Hepatocyte (in vitro differentiated cells): Measurements from ENCODE around the gene MUC6. TPM values are rescaled to one million over a fixed set of nuclear protein-coding genes. Genes with fewer than 3 reads are reported as not detected.

ENCODE experiments used
- DNase-seq: peaks from one replicate; pipeline ENCODE4 v3.0.0-alpha.2; 2016; ENCODE audit warnings: low spot score
- H2AFZ ChIP-seq: fragments of 200-600 bp; sonication (generic); 2 replicates; pipeline ENCODE4 v1.6.0; 2016; ENCODE audit warnings: antibody characterized with exemption, mild to moderate bottlenecking
- H3K27ac ChIP-seq: fragments of 200-600 bp; sonication (generic); 2 replicates; pipeline ENCODE4 v1.5.1; 2016; ENCODE audit warnings: mild to moderate bottlenecking
- H3K27me3 ChIP-seq: fragments of 200-600 bp; sonication (generic); 2 replicates; pipeline ENCODE4 v1.6.1; 2016
- H3K36me3 ChIP-seq: fragments of 200-600 bp; sonication (generic); replicated peaks from 2 replicates; pipeline ENCODE4 v1.5.1; 2016; ENCODE audit warnings: low read depth; ENCODE audit not compliant: insufficient read depth
- H3K4me1 ChIP-seq: fragments of 200-600 bp; sonication (generic); 2 replicates; pipeline ENCODE4 v1.5.1; 2016; ENCODE audit warnings: mild to moderate bottlenecking, moderate library complexity; ENCODE audit not compliant: insufficient read depth
- H3K4me2 ChIP-seq: fragments of 200-600 bp; sonication (generic); 2 replicates; pipeline ENCODE4 v1.6.0; 2016
- H3K4me3 ChIP-seq: fragments of 200-600 bp; sonication (generic); 2 replicates; pipeline ENCODE4 v1.5.1; 2016; ENCODE audit warnings: mild to moderate bottlenecking
- H3K79me2 ChIP-seq: fragments of 200-600 bp; sonication (generic); 2 replicates; pipeline ENCODE4 v1.6.0; 2017; ENCODE audit warnings: mild to moderate bottlenecking
- H3K9me2 ChIP-seq: fragments of 200-600 bp; sonication (generic); replicated peaks from 2 replicates; pipeline ENCODE4 v1.6.0; 2017; ENCODE audit warnings: mild to moderate bottlenecking; ENCODE audit not compliant: insufficient read depth
- H3K9me3 ChIP-seq: fragments of 200-600 bp; sonication (generic); 2 replicates; pipeline ENCODE4 v1.5.1; 2016; ENCODE audit warnings: low read depth, mild to moderate bottlenecking
- H4K20me1 ChIP-seq: fragments of 200-600 bp; sonication (generic); 2 replicates; pipeline ENCODE4 v1.6.0; 2016; ENCODE audit warnings: mild to moderate bottlenecking; ENCODE audit not compliant: insufficient read depth, poor library complexity, severe bottlenecking
- CTCF ChIP-seq: fragments of 200-600 bp; sonication (generic); IDR thresholded peaks from 2 replicates; pipeline ENCODE4 v1.5.1; 2016; ENCODE audit warnings: antibody characterized with exemption, mild to moderate bottlenecking; ENCODE audit not compliant: poor library complexity
- EZH2 ChIP-seq: fragments of 200-600 bp; sonication (generic); IDR thresholded peaks from 2 replicates; pipeline ENCODE4 v1.6.1; 2016; ENCODE audit warnings: antibody characterized with exemption, mild to moderate bottlenecking, borderline replicate concordance
- EZH2phosphoT487 ChIP-seq: fragments of 200-600 bp; sonication (generic); IDR thresholded peaks from one replicate; pipeline ENCODE4 v1.6.1; 2018; ENCODE audit warnings: antibody characterized with exemption, mild to moderate bottlenecking, low read depth, moderate library complexity; ENCODE audit not compliant: unreplicated experiment, severe bottlenecking
- WGBS: methylation state at CpG from one replicate; pipeline ENCODE4 v1.1.6; 2016; ENCODE audit warnings: low lambda C conversion rate; ENCODE audit errors: missing lambda C conversion rate; 5-methylcytosine and 5-hydroxymethylcytosine counted together
- polyA plus RNA-seq: library from polyadenylated mRNA; unstranded; fragments of >200 nt; fragmentation: Nextera tagmentation; extraction: Ambion mirVana; gene quantifications from 2 replicates; pipeline ENCODE4 v1.2.1, GENCODE V29; 2016
- total RNA-seq: library from RNA; depleted of rRNA; stranded (reverse); fragments of >200 nt; gene quantifications from 2 replicates; pipeline ENCODE4 v1.2.3, GENCODE V29; 2014

Gene MUC6
- total and polyA plus RNA-seq, 2 experiments from 2014 or later: not detected

GRCh38 chr11:1069740-1070139 is 33.2 kb upstream of the MUC6 start:
- H3K9me2 ChIP-seq: no peaks in the 10 kb centered on the region
- no peak overlapping the region for H3K4me3 ChIP-seq
- H3K79me2 ChIP-seq: no peaks in the 10 kb centered on the region
- H3K9me3 ChIP-seq: no peaks in the 10 kb centered on the region
- no peak for DNase-seq
- no peak overlapping the region for H3K4me2 ChIP-seq
- H3K36me3 ChIP-seq: no peaks in the 10 kb centered on the region
- no peak overlapping the region for H2AFZ ChIP-seq
- no peak for TF ChIP-seq EZH2phosphoT487
- no peak for TF ChIP-seq EZH2
- no peak for TF ChIP-seq CTCF
- no peaks in the 10 kb centered on the region for H3K27me3 ChIP-seq
- H4K20me1 ChIP-seq: no peaks in the 10 kb centered on the region
- peaks cover 26% of the 10 kb centered on the region for H3K4me1 ChIP-seq
- H3K27ac ChIP-seq: no peak overlapping the region

GRCh38 chr11:1067812-1068496 is 31.4 kb upstream of the MUC6 start:
- no peak for DNase-seq
- Histone ChIP-seq H3K27me3 (no peaks in the 10 kb centered on the region), H3K9me3 (no peaks in the 10 kb centered on the region), H3K79me2 (no peaks in the 10 kb centered on the region), H3K4me3 (no peak overlapping the region), H3K4me1 (peaks cover 8% of the 10 kb centered on the region), H4K20me1 (no peaks in the 10 kb centered on the region), H3K9me2 (no peaks in the 10 kb centered on the region), H3K36me3 (no peaks in the 10 kb centered on the region), H3K27ac (no peak overlapping the region), H3K4me2 (no peak overlapping the region), H2AFZ (no peak overlapping the region)
- TF ChIP-seq CTCF (no peak), EZH2 (no peak), EZH2phosphoT487 (no peak)
- 68% methylated on average over 8 of the region's 8 CpGs for WGBS

- no peak for TF ChIP-seq CTCF
Observed at GRCh38 chr11:1064167-1064566, 27.6 kb upstream of the MUC6 start.

More at GRCh38 chr11:1064167-1064566, 27.6 kb upstream of the MUC6 start:
- Histone ChIP-seq H3K9me3 (no peaks in the 10 kb centered on the region), H3K36me3 (no peaks in the 10 kb centered on the region), H3K4me1 (no peaks in the 10 kb centered on the region), H2AFZ (no peak overlapping the region), H3K79me2 (no peaks in the 10 kb centered on the region), H3K9me2 (no peaks in the 10 kb centered on the region), H3K4me2 (no peak overlapping the region), H3K4me3 (no peak overlapping the region), H4K20me1 (no peaks in the 10 kb centered on the region), H3K27ac (no peak overlapping the region), H3K27me3 (no peaks in the 10 kb centered on the region)
- WGBS: 84% methylated on average over 3 of the region's 3 CpGs
- no peak for DNase-seq
